H9 (cell line): ENCODE results near the gene FAM53B. TPM values are rescaled to one million over a fixed set of nuclear protein-coding genes. Genes with fewer than 3 reads are reported as not detected.

ENCODE experiments used
- DNase-seq: peaks from one replicate; pipeline ENCODE4 v3.0.0-alpha.2; 2017
- H2AFZ ChIP-seq: one replicate; pipeline ENCODE4 v1.6.1; 2013; ENCODE audit warnings: mild to moderate bottlenecking, low read length, control low read depth, moderate library complexity
- H2AK5ac ChIP-seq: 2 replicates; pipeline ENCODE4 v1.6.1; 2013; ENCODE audit warnings: low read length, control low read depth, mixed read lengths; ENCODE audit not compliant: insufficient read length
- H2BK120ac ChIP-seq: one replicate; pipeline ENCODE4 v1.6.1; 2013; ENCODE audit warnings: low read depth, mild to moderate bottlenecking, low read length, control low read depth, inconsistent platforms; ENCODE audit not compliant: poor library complexity, severe bottlenecking
- H2BK12ac ChIP-seq: 2 replicates; pipeline ENCODE4 v1.6.1; 2013; ENCODE audit warnings: low read length, control low read depth, mixed read lengths, low read depth; ENCODE audit not compliant: insufficient read length
- H2BK15ac ChIP-seq: 2 replicates; pipeline ENCODE4 v1.6.1; 2013; ENCODE audit warnings: low read depth, low read length, control low read depth
- H2BK20ac ChIP-seq: one replicate; pipeline ENCODE4 v1.6.1; 2013; ENCODE audit warnings: low read depth, mild to moderate bottlenecking, low read length, control low read depth, inconsistent platforms; ENCODE audit not compliant: poor library complexity, severe bottlenecking
- H2BK5ac ChIP-seq: 2 replicates; pipeline ENCODE4 v1.6.1; 2013; ENCODE audit warnings: low read length, control low read depth, mixed read lengths; ENCODE audit not compliant: insufficient read length
- H3K14ac ChIP-seq: 2 replicates; pipeline ENCODE4 v1.6.1; 2013; ENCODE audit warnings: low read length, control low read depth; ENCODE audit not compliant: insufficient read depth
- H3K18ac ChIP-seq: 2 replicates; pipeline ENCODE4 v1.6.1; 2013; ENCODE audit warnings: low read depth, mild to moderate bottlenecking, mixed read lengths, low read length, control low read depth; ENCODE audit not compliant: insufficient read length
- H3K23ac ChIP-seq: 2 replicates; pipeline ENCODE4 v1.6.1; 2013; ENCODE audit warnings: low read length, control low read depth, mixed read lengths, low read depth; ENCODE audit not compliant: insufficient read length
- H3K23me2 ChIP-seq: 2 replicates; pipeline ENCODE4 v1.6.1; 2013; ENCODE audit warnings: low read depth, mild to moderate bottlenecking, mixed read lengths, low read length, control low read depth; ENCODE audit not compliant: insufficient read length, poor library complexity, severe bottlenecking
- H3K27ac ChIP-seq: 2 replicates; pipeline ENCODE4 v1.5.1; 2013; ENCODE audit warnings: low read length, control low read depth, mixed read lengths, low read depth; ENCODE audit not compliant: insufficient read length
- H3K27me3 ChIP-seq: 2 replicates; pipeline ENCODE4 v1.6.1; 2013; ENCODE audit warnings: low read length, control low read depth, inconsistent platforms; ENCODE audit not compliant: insufficient read depth
- H3K4ac ChIP-seq: 2 replicates; pipeline ENCODE4 v1.6.1; 2013; ENCODE audit warnings: low read depth, mild to moderate bottlenecking, control low read depth, inconsistent platforms, low read length, moderate library complexity
- H3K4me1 ChIP-seq: 2 replicates; pipeline ENCODE4 v1.6.1; 2013; ENCODE audit warnings: low read length, control low read depth, inconsistent platforms; ENCODE audit not compliant: insufficient read depth
- H3K4me2 ChIP-seq: 2 replicates; pipeline ENCODE4 v1.6.1; 2013; ENCODE audit warnings: low read length, control low read depth, mixed read lengths; ENCODE audit not compliant: insufficient read length, insufficient read depth
- H3K56ac ChIP-seq: 2 replicates; pipeline ENCODE4 v1.6.1; 2013; ENCODE audit warnings: low read depth, mild to moderate bottlenecking, mixed read lengths, low read length, control low read depth; ENCODE audit not compliant: insufficient read length
- H3K79me1 ChIP-seq: 2 replicates; pipeline ENCODE4 v1.6.1; 2013; ENCODE audit warnings: low read depth, mild to moderate bottlenecking, moderate library complexity, low read length, control low read depth, inconsistent platforms; ENCODE audit not compliant: insufficient read depth, poor library complexity, severe bottlenecking
- H3K79me2 ChIP-seq: 2 replicates; pipeline ENCODE4 v1.6.1; 2013; ENCODE audit warnings: low read length, control low read depth, inconsistent platforms; ENCODE audit not compliant: insufficient read depth
- H3K9ac ChIP-seq: 2 replicates; pipeline ENCODE4 v1.6.1; 2013; ENCODE audit warnings: low read length, control low read depth, mixed read lengths; ENCODE audit not compliant: insufficient read length; ENCODE audit errors: extremely low read depth
- H3K9me3 ChIP-seq: one replicate; pipeline ENCODE4 v1.6.1; 2013; ENCODE audit warnings: low read depth, low read length, inconsistent platforms; ENCODE audit not compliant: control insufficient read depth
- H3T11ph ChIP-seq: one replicate; pipeline ENCODE4 v1.6.1; 2013; ENCODE audit warnings: mild to moderate bottlenecking, low read length, control low read depth, inconsistent platforms
- H4K20me1 ChIP-seq: one replicate; pipeline ENCODE4 v1.6.1; 2013; ENCODE audit not compliant: control insufficient read depth, insufficient read length, insufficient read depth
- H4K5ac ChIP-seq: 2 replicates; pipeline ENCODE4 v1.6.1; 2013; ENCODE audit warnings: low read depth, mild to moderate bottlenecking, mixed read lengths, low read length, control low read depth; ENCODE audit not compliant: insufficient read length
- H4K8ac ChIP-seq: replicated peaks from 2 replicates; pipeline ENCODE4 v1.6.1; 2013; ENCODE audit warnings: low read length, control low read depth, mixed read lengths, low read depth; ENCODE audit not compliant: insufficient read length
- H4K91ac ChIP-seq: 2 replicates; pipeline ENCODE4 v1.6.1; 2013; ENCODE audit warnings: low read depth, mild to moderate bottlenecking, moderate library complexity, mixed read lengths, low read length, control low read depth; ENCODE audit not compliant: insufficient read length
- H3K27ac Mint-ChIP-seq, 3 experiments: 2 replicates in 2 of 3; 3 replicates in 1 of 3; pipeline ENCODE4 v1.8.0; 2020 to 2021; ENCODE audit warnings: mixed read lengths in 3 of 3, mild to moderate bottlenecking in 1 of 3, moderate library complexity in 1 of 3
- H3K27me3 Mint-ChIP-seq: 2 replicates; pipeline ENCODE4 v1.8.0; 2021; ENCODE audit warnings: low read depth, mild to moderate bottlenecking, moderate library complexity, mixed read lengths
- H3K36me3 Mint-ChIP-seq, 3 experiments: 2 replicates in 2 of 3; 3 replicates in 1 of 3; pipeline ENCODE4 v1.8.0; 2020 to 2021; ENCODE audit warnings: low read depth in 3 of 3, mixed read lengths in 3 of 3; ENCODE audit not compliant: insufficient read depth in 1 of 3
- H3K4me1 Mint-ChIP-seq, 2 experiments: 2 replicates each; pipeline ENCODE4 v1.8.0; 2020; ENCODE audit warnings: mixed read lengths in 2 of 2
- H3K4me3 Mint-ChIP-seq, 2 experiments: 2 replicates in 1 of 2; 3 replicates in 1 of 2; pipeline ENCODE4 v1.8.0; 2020 to 2021; ENCODE audit warnings: mild to moderate bottlenecking in 2 of 2, mixed read lengths in 2 of 2, moderate library complexity in 1 of 2
- H3K9me3 Mint-ChIP-seq, 2 experiments: 2 replicates in 1 of 2; 3 replicates in 1 of 2; pipeline ENCODE4 v1.8.0; 2020; ENCODE audit warnings: mild to moderate bottlenecking in 2 of 2, mixed read lengths in 2 of 2, moderate library complexity in 1 of 2
- WGBS: extraction: QIAGEN DNeasy Blood & Tissue Kit; methylation state at CpG from one replicate; pipeline ENCODE4 v1.1.7; 2013; ENCODE audit warnings: missing lambda C conversion rate, low lambda C conversion rate, mixed read lengths; ENCODE audit not compliant: insufficient read length; ENCODE audit errors: extremely low coverage; 5-methylcytosine and 5-hydroxymethylcytosine counted together
- total RNA-seq: library from RNA; stranded (reverse); gene quantifications from 2 replicates; pipeline ENCODE4 v1.2.1, GENCODE V29; 2021
- TF ChIP-seq, protein P1 (sequence below): fragments of 200-600 bp; sonication (generic); conservative IDR thresholded peaks from 3 replicates; pipeline ENCODE4 v1.8.0; 2021; ENCODE audit warnings: antibody characterized with exemption, mild to moderate bottlenecking

FAM53B gene
- total RNA-seq, 1 experiment from 2014 or later: 11.5 TPM

GRCh38 chr10:124618470-124619073, 125.6 kb downstream of the FAM53B start:
- no peak for DNase-seq
- H3K9me3 Mint-ChIP-seq: no peaks in the 10 kb centered on the region
- Histone ChIP-seq H2BK15ac (no peak overlapping the region), H3K56ac (no peak overlapping the region), H4K8ac (no peak overlapping the region), H3K27me3 (no peaks in the 10 kb centered on the region), H3K23me2 (no peaks in the 10 kb centered on the region), H3K79me1 (no peaks in the 10 kb centered on the region), H2BK12ac (no peak overlapping the region), H3K27ac (no peak overlapping the region), H2AK5ac (no peak overlapping the region), H3K4ac (no peak overlapping the region), H3K79me2 (no peaks in the 10 kb centered on the region), H2BK20ac (no peak overlapping the region), H4K91ac (no peak overlapping the region), H3K23ac (no peak overlapping the region), H4K5ac (no peak overlapping the region), H3K4me1 (peaks cover 2% of the 10 kb centered on the region; the same call in 1 of the 2 replicates), H4K20me1 (no peaks in the 10 kb centered on the region), H3K9me3 (no peaks in the 10 kb centered on the region), H3K14ac (no peak overlapping the region; the same call in 1 of the 2 replicates), H3K4me2 (no peak overlapping the region), H3K18ac (no peak overlapping the region), H2BK5ac (no peak overlapping the region), H3K9ac (no peak overlapping the region), H2AFZ (no peak overlapping the region), H3T11ph (no peak overlapping the region), H2BK120ac (no peak overlapping the region)
- no CpG with 5 or more reads among the region's 18 CpGs for WGBS
- H3K27ac Mint-ChIP-seq: peak overlapping the region; percentile 36 to 49 (median 40); a peak in 3 of 7 replicates
- H3K36me3 Mint-ChIP-seq: peaks cover 0 to 2% (median 0%) of the 10 kb centered on the region in 3 experiments; a peak in 1 of 7 replicates
- no peaks in the 10 kb centered on the region for H3K27me3 Mint-ChIP-seq
- H3K4me3 Mint-ChIP-seq: no peak overlapping the region
- H3K4me1 Mint-ChIP-seq: peaks cover 5 to 15% of the 10 kb centered on the region in 2 experiments
- TF ChIP-seq, protein P1, sequence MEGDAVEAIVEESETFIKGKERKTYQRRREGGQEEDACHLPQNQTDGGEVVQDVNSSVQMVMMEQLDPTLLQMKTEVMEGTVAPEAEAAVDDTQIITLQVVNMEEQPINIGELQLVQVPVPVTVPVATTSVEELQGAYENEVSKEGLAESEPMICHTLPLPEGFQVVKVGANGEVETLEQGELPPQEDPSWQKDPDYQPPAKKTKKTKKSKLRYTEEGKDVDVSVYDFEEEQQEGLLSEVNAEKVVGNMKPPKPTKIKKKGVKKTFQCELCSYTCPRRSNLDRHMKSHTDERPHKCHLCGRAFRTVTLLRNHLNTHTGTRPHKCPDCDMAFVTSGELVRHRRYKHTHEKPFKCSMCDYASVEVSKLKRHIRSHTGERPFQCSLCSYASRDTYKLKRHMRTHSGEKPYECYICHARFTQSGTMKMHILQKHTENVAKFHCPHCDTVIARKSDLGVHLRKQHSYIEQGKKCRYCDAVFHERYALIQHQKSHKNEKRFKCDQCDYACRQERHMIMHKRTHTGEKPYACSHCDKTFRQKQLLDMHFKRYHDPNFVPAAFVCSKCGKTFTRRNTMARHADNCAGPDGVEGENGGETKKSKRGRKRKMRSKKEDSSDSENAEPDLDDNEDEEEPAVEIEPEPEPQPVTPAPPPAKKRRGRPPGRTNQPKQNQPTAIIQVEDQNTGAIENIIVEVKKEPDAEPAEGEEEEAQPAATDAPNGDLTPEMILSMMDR: no peak
